Stimulated activated naive B cell treated with anti-CD40 and anti-IgM and Interleukin-4, amounts not matched to agents 10 μg/mL and 1 μg/mL and 100 μg/mL, for 72 hours (primary cell): ENCODE results near the gene RTN4RL2.

ENCODE experiments used
- ATAC-seq, 2 donors: fragments of 150-1000 bp; cut with Tn5 transposase; replicated peaks; 2 replicates each; pipeline ENCODE4 v1.10.0; 2021; ENCODE audit warnings: moderate library complexity in 1 of 2
- DNase-seq: peaks from one replicate; pipeline ENCODE4 v3.0.0; 2021
- H3K27ac Mint-ChIP-seq: one replicate; pipeline ENCODE4 v1.8.0; 2022; ENCODE audit warnings: mild to moderate bottlenecking, mixed read lengths
- H3K27me3 Mint-ChIP-seq, 2 donors: one replicate each; pipeline ENCODE4 v1.8.0; 2022; ENCODE audit warnings: mixed read lengths in 2 of 2
- H3K36me3 Mint-ChIP-seq, 2 donors: one replicate each; pipeline ENCODE4 v1.8.0; 2022; ENCODE audit warnings: mixed read lengths in 2 of 2, mild to moderate bottlenecking in 1 of 2
- H3K4me1 Mint-ChIP-seq, 2 donors: one replicate each; pipeline ENCODE4 v1.8.0; 2022; ENCODE audit warnings: mixed read lengths in 2 of 2, mild to moderate bottlenecking in 1 of 2
- H3K4me3 Mint-ChIP-seq, 2 donors: one replicate each; pipeline ENCODE4 v1.8.0; 2022; ENCODE audit warnings: mild to moderate bottlenecking in 2 of 2, mixed read lengths in 2 of 2, moderate library complexity in 1 of 2
- H3K9me3 Mint-ChIP-seq, 2 donors: one replicate each; pipeline ENCODE4 v1.8.0; 2022; ENCODE audit warnings: mixed read lengths in 2 of 2, mild to moderate bottlenecking in 1 of 2

The RTN4RL2 gene

GRCh38 chr11:57460022-57460757 is at the start of gene RTN4RL2:
Gene RTN4RL2, plus strand, starts transcription at chr11:57460528. Its CDS starts 338 bp downstream, at chr11:57460866.
- DNase-seq: no peak
- peak within 1 kb of the TSS; percentile 56 for H3K27ac Mint-ChIP-seq
- H3K9me3 Mint-ChIP-seq: no peaks in the 10 kb centered on the region
- peaks cover 23 to 36% of the 10 kb centered on the region in 2 donors for H3K4me1 Mint-ChIP-seq
- ATAC-seq: peak; percentile 27 to 40
- H3K27me3 Mint-ChIP-seq: peaks cover 45 to 54% of the 10 kb centered on the region in 2 donors
- no peaks in the 10 kb centered on the region for H3K36me3 Mint-ChIP-seq
- peak within 1 kb of the TSS; percentile 77 to 85 for H3K4me3 Mint-ChIP-seq

DNA sequence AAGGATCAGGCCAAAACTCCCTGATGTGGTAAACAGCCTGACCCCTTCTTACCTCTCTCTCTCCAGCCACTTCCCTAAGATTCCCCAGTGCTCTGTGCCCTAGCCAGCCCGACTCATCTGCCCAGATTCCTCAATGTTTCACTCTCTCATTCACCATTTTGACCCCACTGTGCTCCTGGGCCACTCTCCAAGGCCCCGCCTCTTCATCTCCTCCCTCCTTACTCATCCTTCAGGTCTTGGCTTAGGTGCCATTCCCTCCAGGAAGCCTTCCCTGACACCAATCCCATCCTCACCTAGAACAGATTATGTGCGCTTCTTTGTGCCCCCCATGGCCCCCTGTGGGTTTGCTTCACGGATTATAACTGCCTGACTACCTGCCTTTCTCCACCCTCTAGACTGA is 46.6 kb upstream of the RTN4RL2 start:
- peaks cover 47 to 51% of the 10 kb centered on the region in 2 donors for H3K4me1 Mint-ChIP-seq
- H3K27me3 Mint-ChIP-seq: no peaks in the 10 kb centered on the region
- H3K27ac Mint-ChIP-seq: peak overlapping the region; percentile 28
- DNase-seq (no peak), ATAC-seq (no peak)
- H3K36me3 Mint-ChIP-seq: peaks cover 68 to 91% of the 10 kb centered on the region in 2 donors
- H3K4me3 Mint-ChIP-seq: no peak overlapping the region
- H3K9me3 Mint-ChIP-seq: peaks cover 0 to 4% of the 10 kb centered on the region in 2 donors

DNA sequence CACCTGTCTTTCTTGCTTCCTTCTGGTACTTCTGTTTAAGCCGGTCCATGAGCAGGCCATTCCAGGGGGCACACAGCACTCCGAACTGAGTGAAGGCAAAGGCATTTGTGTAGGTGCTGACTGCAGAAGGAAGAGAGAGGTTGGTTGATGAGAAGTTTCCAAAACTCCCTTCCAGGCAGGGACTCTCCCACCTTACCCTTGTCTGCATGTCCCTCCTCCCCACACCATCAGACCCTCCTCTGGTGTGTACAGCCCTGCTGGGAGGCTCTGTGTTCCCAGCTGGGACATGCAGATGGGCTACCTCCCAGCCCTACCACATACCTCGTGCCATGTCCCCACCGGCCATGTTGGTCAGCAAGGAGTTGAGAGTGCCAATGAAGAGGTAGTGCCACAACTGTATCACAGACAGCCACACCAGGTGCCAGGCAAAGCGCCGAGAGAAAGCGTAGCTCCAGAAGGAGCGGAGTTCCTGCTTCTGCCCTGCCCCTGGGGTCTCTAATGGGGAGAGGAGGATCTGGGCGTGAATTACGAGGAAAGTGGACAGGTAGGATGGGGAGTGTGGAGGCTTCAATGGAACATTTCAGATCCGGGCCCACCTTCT is 45.6 kb upstream of the RTN4RL2 start:
- Mint-ChIP-seq H3K9me3 (peaks cover 0 to 4% of the 10 kb centered on the region in 2 donors), H3K36me3 (peaks cover 65 to 90% of the 10 kb centered on the region in 2 donors), H3K4me3 (no peak overlapping the region), H3K27ac (no peak overlapping the region), H3K4me1 (peaks cover 42% of the 10 kb centered on the region in 2 donors), H3K27me3 (no peaks in the 10 kb centered on the region)
- DNase-seq: no peak
- peak in 1 of 2 donors; percentile 52 for ATAC-seq

- H3K9me3 Mint-ChIP-seq: peaks cover 0 to 1% of the 10 kb centered on the region in 2 donors
- DNase-seq (no peak), ATAC-seq (no peak)
- no peaks in the 10 kb centered on the region for H3K27me3 Mint-ChIP-seq
- peaks cover 36 to 40% of the 10 kb centered on the region in 2 donors for H3K4me1 Mint-ChIP-seq
- peaks cover 66 to 93% of the 10 kb centered on the region in 2 donors for H3K36me3 Mint-ChIP-seq
- peak overlapping the region; percentile 11 for H3K27ac Mint-ChIP-seq
- H3K4me3 Mint-ChIP-seq: no peak overlapping the region
Observed at GRCh38 chr11:57416436-57416835, 43.9 kb upstream of the RTN4RL2 start.

GRCh38 chr11:57417056-57417455 is 43.3 kb upstream of the RTN4RL2 start:
- DNase-seq: no peak
- H3K27ac Mint-ChIP-seq: no peak overlapping the region
- peaks cover 36 to 40% of the 10 kb centered on the region in 2 donors for H3K4me1 Mint-ChIP-seq
- H3K36me3 Mint-ChIP-seq: peaks cover 67 to 93% of the 10 kb centered on the region in 2 donors
- no peak overlapping the region for H3K4me3 Mint-ChIP-seq
- H3K9me3 Mint-ChIP-seq: no peaks in the 10 kb centered on the region
- H3K27me3 Mint-ChIP-seq: no peaks in the 10 kb centered on the region
- ATAC-seq: no peak

DNA sequence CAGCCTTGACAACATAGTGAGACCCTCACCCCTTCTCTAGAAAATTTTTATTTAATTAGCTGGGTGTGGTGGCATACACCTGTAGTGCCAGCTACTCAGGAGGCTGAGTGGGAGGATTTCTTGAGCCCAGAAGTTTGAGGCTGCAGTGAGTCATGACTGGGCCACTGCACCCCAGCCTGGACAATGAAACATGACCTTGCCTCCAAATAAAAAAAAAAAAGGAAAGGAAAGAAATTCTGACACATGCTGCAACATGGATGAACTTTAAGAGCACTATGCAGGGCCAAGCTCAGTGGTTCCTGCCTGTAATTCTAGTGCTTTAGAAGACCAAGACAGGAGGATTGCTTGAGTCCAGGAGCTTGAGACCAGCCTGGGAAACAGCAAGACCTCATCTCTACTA is 42.2 kb upstream of the RTN4RL2 start:
- H3K4me3 Mint-ChIP-seq: no peak overlapping the region
- no peaks in the 10 kb centered on the region for H3K9me3 Mint-ChIP-seq
- peaks cover 68 to 95% of the 10 kb centered on the region in 2 donors for H3K36me3 Mint-ChIP-seq
- H3K27me3 Mint-ChIP-seq: no peaks in the 10 kb centered on the region
- DNase-seq: no peak
- H3K27ac Mint-ChIP-seq: no peak overlapping the region
- H3K4me1 Mint-ChIP-seq: peaks cover 43 to 45% of the 10 kb centered on the region in 2 donors
- no peak for ATAC-seq

DNA sequence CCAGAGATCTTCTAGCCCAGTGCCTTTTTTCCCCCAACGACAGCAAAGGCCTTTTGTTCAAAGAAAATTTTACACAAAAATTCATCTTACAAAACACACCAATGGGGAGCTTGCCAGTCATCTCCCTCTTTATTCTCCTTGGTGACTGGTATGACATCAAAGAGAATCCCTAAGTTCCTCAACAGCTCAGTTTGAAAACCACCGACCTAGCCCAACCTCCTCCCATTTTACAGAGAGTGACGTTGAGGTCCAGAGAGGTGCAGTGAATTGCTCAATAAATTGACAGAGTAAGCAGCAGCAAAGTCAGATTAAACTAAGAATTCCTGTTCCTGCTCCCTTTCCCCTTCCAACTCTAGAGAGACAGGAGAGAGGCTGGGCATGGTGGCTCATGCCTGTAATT is 41.2 kb upstream of the RTN4RL2 start:
- Mint-ChIP-seq H3K27me3 (no peaks in the 10 kb centered on the region), H3K9me3 (no peaks in the 10 kb centered on the region), H3K36me3 (peaks cover 63 to 95% of the 10 kb centered on the region in 2 donors), H3K4me3 (no peak overlapping the region), H3K4me1 (peaks cover 39 to 55% of the 10 kb centered on the region in 2 donors), H3K27ac (peak overlapping the region; percentile 37)
- ATAC-seq (no peak), DNase-seq (no peak)

DNA sequence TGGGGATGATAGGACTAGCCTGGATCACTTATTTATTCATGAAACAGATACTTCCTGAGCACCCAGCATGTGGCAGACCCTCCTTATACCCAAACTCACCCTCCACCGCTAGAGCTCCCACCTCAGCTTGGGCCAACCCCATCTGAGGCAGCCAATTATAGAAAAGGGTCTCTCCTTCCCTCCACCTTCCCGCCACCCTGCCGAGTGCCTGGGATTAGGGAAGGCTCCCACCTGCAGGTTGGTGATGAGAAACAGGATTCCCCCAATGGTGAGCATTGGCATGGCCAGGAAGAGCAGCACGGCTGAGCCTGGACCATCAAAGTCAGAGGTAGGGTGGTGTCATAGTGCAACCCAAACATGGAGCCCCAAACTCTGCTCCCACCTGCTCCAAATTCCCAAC is 39.3 kb upstream of the RTN4RL2 start:
- Mint-ChIP-seq H3K4me3 (no peak overlapping the region), H3K36me3 (peaks cover 59 to 95% of the 10 kb centered on the region in 2 donors), H3K27me3 (no peaks in the 10 kb centered on the region), H3K4me1 (peaks cover 38 to 59% of the 10 kb centered on the region in 2 donors), H3K9me3 (no peaks in the 10 kb centered on the region), H3K27ac (no peak overlapping the region)
- ATAC-seq (no peak), DNase-seq (no peak)

- Mint-ChIP-seq H3K4me3 (no peak overlapping the region), H3K4me1 (peaks cover 38 to 62% of the 10 kb centered on the region in 2 donors), H3K27ac (no peak overlapping the region), H3K27me3 (no peaks in the 10 kb centered on the region), H3K36me3 (peaks cover 55 to 93% of the 10 kb centered on the region in 2 donors), H3K9me3 (no peaks in the 10 kb centered on the region)
- ATAC-seq: no peak
- no peak for DNase-seq
Observed at GRCh38 chr11:57421805-57422204, 38.5 kb upstream of the RTN4RL2 start.

DNA sequence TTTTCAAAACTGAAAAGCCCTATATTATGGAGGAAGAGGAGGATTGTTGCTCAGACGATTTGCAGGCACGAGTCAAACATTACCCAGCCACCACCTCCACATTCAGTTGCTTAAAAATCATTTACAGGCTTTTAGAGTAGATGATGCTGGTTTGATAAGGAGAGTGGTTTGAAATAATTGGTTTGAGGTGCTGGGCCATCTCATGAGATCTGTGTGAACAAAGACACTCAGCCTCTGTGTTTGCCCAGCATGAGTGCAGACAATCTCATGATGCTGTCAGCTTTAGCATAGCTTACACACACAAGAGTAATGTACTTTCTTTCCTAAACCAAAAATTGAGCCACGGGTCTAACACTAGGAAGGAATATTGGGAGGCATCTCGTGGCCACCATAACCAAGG is 37.7 kb upstream of the RTN4RL2 start:
- Mint-ChIP-seq H3K9me3 (no peaks in the 10 kb centered on the region), H3K4me3 (peak overlapping the region; percentile 48 to 50), H3K27me3 (no peaks in the 10 kb centered on the region), H3K36me3 (peaks cover 48 to 84% of the 10 kb centered on the region in 2 donors), H3K27ac (peak overlapping the region; percentile 51), H3K4me1 (peaks cover 39 to 63% of the 10 kb centered on the region in 2 donors)
- no peak for DNase-seq
- ATAC-seq: no peak

GRCh38 chr11:57424137-57424791 is 36.1 kb upstream of the RTN4RL2 start:
- no peaks in the 10 kb centered on the region for H3K9me3 Mint-ChIP-seq
- H3K27me3 Mint-ChIP-seq: no peaks in the 10 kb centered on the region
- H3K4me1 Mint-ChIP-seq: peaks cover 40 to 61% of the 10 kb centered on the region in 2 donors

DNA sequence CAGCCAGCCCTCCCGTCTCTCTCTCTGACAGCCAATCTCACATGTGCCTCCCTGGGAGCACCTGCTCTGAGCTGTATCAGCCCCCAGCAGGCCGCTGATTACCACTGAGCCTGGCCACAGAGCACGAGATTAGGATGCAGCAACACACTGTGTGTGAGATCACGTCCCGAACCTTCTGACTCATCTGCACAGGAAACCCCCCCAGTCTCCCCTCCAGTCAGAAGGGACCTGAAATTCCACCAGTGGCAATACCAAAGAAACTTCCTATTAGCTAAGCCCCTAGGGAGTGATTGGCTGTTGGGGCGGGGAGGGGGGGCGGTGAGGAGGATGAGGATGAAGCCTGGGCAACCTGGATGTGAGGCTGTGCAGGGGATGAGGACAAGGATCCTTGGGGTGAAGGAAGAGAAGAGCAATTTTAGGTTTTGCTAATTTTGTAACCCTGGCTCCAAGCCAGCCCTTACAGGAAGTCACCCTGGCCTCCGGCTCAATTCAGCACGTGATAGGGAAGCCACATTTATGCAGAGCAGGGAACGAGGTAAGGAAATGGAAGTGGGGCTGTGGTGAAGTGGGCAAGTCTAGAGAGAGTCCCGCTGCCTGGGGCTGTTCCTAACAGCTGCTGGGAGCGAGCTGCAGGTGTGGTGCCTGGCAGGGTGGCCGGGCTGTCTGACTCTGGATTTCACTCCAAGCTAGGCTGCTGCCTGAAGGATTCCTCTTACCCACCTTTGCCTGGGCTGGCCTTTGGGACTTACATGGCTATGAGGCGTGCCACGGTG is 35.4 kb upstream of the RTN4RL2 start:
- peak overlapping the region; percentile 97 for H3K27ac Mint-ChIP-seq
- peaks cover 39 to 64% of the 10 kb centered on the region in 2 donors for H3K36me3 Mint-ChIP-seq
- H3K27me3 Mint-ChIP-seq: no peaks in the 10 kb centered on the region
- ATAC-seq: peak; percentile 95 to 96
- peak overlapping the region; percentile 87 to 92 for H3K4me3 Mint-ChIP-seq
- DNase-seq: peak; percentile 89
- peaks cover 40 to 61% of the 10 kb centered on the region in 2 donors for H3K4me1 Mint-ChIP-seq
- H3K9me3 Mint-ChIP-seq: no peaks in the 10 kb centered on the region

More at GRCh38 chr11:57424137-57424791, 36.1 kb upstream of the RTN4RL2 start:
- Mint-ChIP-seq H3K36me3 (peaks cover 42 to 70% of the 10 kb centered on the region in 2 donors), H3K27ac (peak overlapping the region; percentile 97), H3K4me3 (peak overlapping the region; percentile 87 to 92)
- ATAC-seq: no peak
- DNase-seq: no peak

GRCh38 chr11:57425565-57426438 is 34.5 kb upstream of the RTN4RL2 start:
- H3K27ac Mint-ChIP-seq: peak overlapping the region; percentile 97
- no peaks in the 10 kb centered on the region for H3K27me3 Mint-ChIP-seq
- no peak for DNase-seq
- peak overlapping the region; percentile 87 to 92 for H3K4me3 Mint-ChIP-seq
- H3K36me3 Mint-ChIP-seq: peaks cover 32 to 56% of the 10 kb centered on the region in 2 donors
- no peak for ATAC-seq
- no peaks in the 10 kb centered on the region for H3K9me3 Mint-ChIP-seq
- H3K4me1 Mint-ChIP-seq: peaks cover 35 to 56% of the 10 kb centered on the region in 2 donors
